ENCODE results near the gene SLC27A5.

The SLC27A5 gene

GRCh38 chr19:58515259-58515658 lies 3.5 kb upstream of the SLC27A5 start:
- Histone ChIP-seq H3K36me3 (ENCODE audit: control insufficient read depth, insufficient read depth, low read length) (no peaks in the 10 kb centered on the region), H2AFZ (no peak overlapping the region), H3K27ac (no peak overlapping the region), H3K27me3 (ENCODE audit: control insufficient read depth, insufficient read depth, low read length) (no peaks in the 10 kb centered on the region), H3K4me3 (ENCODE audit: low read depth, low read length) (no peak overlapping the region), H3K4me1 (peaks cover 9% of the 10 kb centered on the region), H3K79me2 (peaks cover 36% of the 10 kb centered on the region), H3K4me2 (ENCODE audit: low read length) (no peak overlapping the region), H3K9me3 (ENCODE audit: control insufficient read depth, low read length) (no peaks in the 10 kb centered on the region), H3K9ac (no peak overlapping the region)
- no peak for TF ChIP-seq CTCF (IDR thresholded peaks at IDR 0.05)

- Histone ChIP-seq H3K36me3 (ENCODE audit: control insufficient read depth, insufficient read depth, low read length) (no peaks in the 10 kb centered on the region), H3K9me3 (ENCODE audit: control insufficient read depth, low read length) (no peaks in the 10 kb centered on the region), H3K27me3 (ENCODE audit: control insufficient read depth, insufficient read depth, low read length) (no peaks in the 10 kb centered on the region), H3K9ac (no peak overlapping the region), H3K4me3 (ENCODE audit: low read depth, low read length) (no peak overlapping the region), H3K79me2 (peaks cover 36% of the 10 kb centered on the region), H3K27ac (no peak overlapping the region), H3K4me2 (ENCODE audit: low read length) (peak overlapping the region; percentile 42), H3K4me1 (peaks cover 9% of the 10 kb centered on the region), H2AFZ (no peak overlapping the region)
- no peak for TF ChIP-seq CTCF (IDR thresholded peaks at IDR 0.05)
Measured at GRCh38 chr19:58514564-58515022, 2.8 kb upstream of the SLC27A5 start.

- peaks cover 36% of the 10 kb centered on the region for H3K79me2 ChIP-seq
- H3K4me1 ChIP-seq, result peaks cover 9% of the 10 kb centered on the region
- peak overlapping the region; percentile 65 for H3K27ac ChIP-seq
- no peaks in the 10 kb centered on the region for H3K27me3 ChIP-seq (ENCODE audit: control insufficient read depth, insufficient read depth, low read length)
- peak overlapping the region; percentile 69 for H3K4me2 ChIP-seq (ENCODE audit: low read length)
- H2AFZ ChIP-seq, result peak overlapping the region; percentile 79
- TF ChIP-seq CTCF (IDR thresholded peaks at IDR 0.05), result peak; percentile 93
- H3K36me3 ChIP-seq (ENCODE audit: control insufficient read depth, insufficient read depth, low read length), result no peaks in the 10 kb centered on the region
- H3K9me3 ChIP-seq (ENCODE audit: control insufficient read depth, low read length), result no peaks in the 10 kb centered on the region
- H3K4me3 ChIP-seq (ENCODE audit: low read depth, low read length), result peak overlapping the region; percentile 42
- no peak overlapping the region for H3K9ac ChIP-seq
Measured at GRCh38 chr19:58513694-58514563, 2.1 kb upstream of the SLC27A5 start.

GRCh38 chr19:58513213-58513693 lies 1.5 kb upstream of the SLC27A5 start:
- Histone ChIP-seq H3K27me3 (ENCODE audit: control insufficient read depth, insufficient read depth, low read length) (no peaks in the 10 kb centered on the region), H3K9ac (no peak overlapping the region), H3K4me2 (ENCODE audit: low read length) (peak overlapping the region; percentile 69), H3K9me3 (ENCODE audit: control insufficient read depth, low read length) (no peaks in the 10 kb centered on the region), H3K36me3 (ENCODE audit: control insufficient read depth, insufficient read depth, low read length) (no peaks in the 10 kb centered on the region), H3K4me1 (peaks cover 8% of the 10 kb centered on the region), H3K4me3 (ENCODE audit: low read depth, low read length) (no peak overlapping the region), H2AFZ (peak overlapping the region; percentile 79), H3K79me2 (peaks cover 35% of the 10 kb centered on the region), H3K27ac (peak overlapping the region; percentile 65)
- no peak for TF ChIP-seq CTCF (IDR thresholded peaks at IDR 0.05)
